HG03196 (cell line): ENCODE measurements around the gene KCTD6.

Experiments used
- ATAC-seq: cut with Tn5 transposase; IDR thresholded peaks from one replicate; pipeline ENCODE4 v1.9.1; 2021; ENCODE audit not compliant: unreplicated experiment

The KCTD6 gene

DNA sequence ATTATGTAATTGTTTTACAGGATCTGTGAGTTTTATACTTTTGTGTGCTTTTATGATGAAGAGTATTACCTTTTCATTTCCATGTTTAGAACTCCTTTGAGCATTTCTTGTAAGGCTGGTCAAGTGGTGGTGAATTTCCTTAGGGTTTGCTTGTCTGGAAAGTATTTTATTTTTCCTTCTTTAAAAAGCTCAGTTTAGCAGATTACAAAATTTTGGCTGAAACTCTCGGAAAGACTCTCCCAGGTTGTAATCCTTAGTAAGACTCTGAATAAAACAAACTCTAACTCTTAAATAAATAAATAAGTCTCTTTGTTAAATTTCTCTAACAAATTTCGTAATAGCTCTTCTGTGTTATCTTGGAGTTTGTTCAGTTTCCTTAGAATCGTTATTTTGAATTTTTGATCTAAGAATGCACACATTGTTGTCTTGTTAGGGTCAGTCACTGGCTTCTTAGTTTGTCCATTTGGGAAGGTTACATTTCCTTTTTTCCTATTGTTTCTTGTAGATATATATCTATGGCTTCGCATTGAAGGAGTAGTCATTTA, 59.8 kb downstream of the KCTD6 start:
- ATAC-seq, result no peak
